OCI-LY3 (cell line): ENCODE data around the gene RAD51B.

ENCODE experiments used
- H2AFZ ChIP-seq: fragments of 200-600, 300-600 bp; shearing (Covaris generic); 2 replicates; pipeline ENCODE4 v1.6.0; 2014; ENCODE audit warnings: antibody characterized with exemption, low read depth, low read length
- H3K27ac ChIP-seq: fragments of 200-600, 300-600 bp; sonication (generic); 2 replicates; pipeline ENCODE4 v1.5.1; 2014; ENCODE audit warnings: mild to moderate bottlenecking, low read length, moderate library complexity, mixed read lengths
- H3K27me3 ChIP-seq: fragments of 200-600, 300-600 bp; sonication (generic); 2 replicates; pipeline ENCODE4 v1.6.1; 2014; ENCODE audit warnings: low read depth, low read length, mixed read lengths
- H3K36me3 ChIP-seq: fragments of 200-600, 300-600 bp; sonication (generic); replicated peaks from 2 replicates; pipeline ENCODE3; 2014; ENCODE audit warnings: low read depth, low read length, mixed read lengths
- H3K4me1 ChIP-seq: fragments of 300-600, 200-600 bp; sonication (generic); 2 replicates; pipeline ENCODE4 v1.6.1; 2014; ENCODE audit warnings: low read length, mixed read lengths
- H3K4me2 ChIP-seq: fragments of 200-600, 300-600 bp; sonication (generic); 2 replicates; pipeline ENCODE4 v1.6.1; 2014; ENCODE audit warnings: low read length, mixed read lengths
- H3K4me3 ChIP-seq: fragments of 300-600, 200-600 bp; sonication (generic); 2 replicates; pipeline ENCODE4 v1.5.1; 2014; ENCODE audit warnings: antibody characterized with exemption, mild to moderate bottlenecking, low read length, moderate library complexity
- H3K79me2 ChIP-seq: fragments of 300-600, 200-600 bp; shearing (Covaris generic); 2 replicates; pipeline ENCODE4 v1.6.1; 2014; ENCODE audit warnings: mild to moderate bottlenecking, low read length, mixed read lengths
- H3K9ac ChIP-seq: fragments of 300-600, 200-600 bp; shearing (Covaris generic); 2 replicates; pipeline ENCODE4 v1.6.0; 2014; ENCODE audit warnings: mild to moderate bottlenecking, low read length, moderate library complexity
- H3K9me3 ChIP-seq: fragments of 200-600, 300-600 bp; shearing (Covaris generic); 2 replicates; pipeline ENCODE4 v1.6.1; 2014; ENCODE audit warnings: low read length, mixed read lengths; ENCODE audit not compliant: insufficient read depth
- H4K20me1 ChIP-seq: fragments of 200-600, 300-600 bp; sonication (generic); 2 replicates; pipeline ENCODE4 v1.6.1; 2016; ENCODE audit warnings: low read length, mixed read lengths; ENCODE audit not compliant: insufficient read depth
- EZH2phosphoT487 ChIP-seq: fragments of 200-600 bp; shearing (Covaris generic); IDR thresholded peaks from 2 replicates; pipeline ENCODE4 v1.6.1; 2018; ENCODE audit warnings: antibody characterized with exemption, mixed run types, low read depth
- TF ChIP-seq, protein P1 (sequence below): fragments of 200-600, 300-600 bp; sonication (generic); IDR thresholded peaks from 2 replicates; pipeline ENCODE4 v1.5.1; 2014; ENCODE audit warnings: antibody characterized with exemption, low read length, low read depth

RAD51B gene

DNA sequence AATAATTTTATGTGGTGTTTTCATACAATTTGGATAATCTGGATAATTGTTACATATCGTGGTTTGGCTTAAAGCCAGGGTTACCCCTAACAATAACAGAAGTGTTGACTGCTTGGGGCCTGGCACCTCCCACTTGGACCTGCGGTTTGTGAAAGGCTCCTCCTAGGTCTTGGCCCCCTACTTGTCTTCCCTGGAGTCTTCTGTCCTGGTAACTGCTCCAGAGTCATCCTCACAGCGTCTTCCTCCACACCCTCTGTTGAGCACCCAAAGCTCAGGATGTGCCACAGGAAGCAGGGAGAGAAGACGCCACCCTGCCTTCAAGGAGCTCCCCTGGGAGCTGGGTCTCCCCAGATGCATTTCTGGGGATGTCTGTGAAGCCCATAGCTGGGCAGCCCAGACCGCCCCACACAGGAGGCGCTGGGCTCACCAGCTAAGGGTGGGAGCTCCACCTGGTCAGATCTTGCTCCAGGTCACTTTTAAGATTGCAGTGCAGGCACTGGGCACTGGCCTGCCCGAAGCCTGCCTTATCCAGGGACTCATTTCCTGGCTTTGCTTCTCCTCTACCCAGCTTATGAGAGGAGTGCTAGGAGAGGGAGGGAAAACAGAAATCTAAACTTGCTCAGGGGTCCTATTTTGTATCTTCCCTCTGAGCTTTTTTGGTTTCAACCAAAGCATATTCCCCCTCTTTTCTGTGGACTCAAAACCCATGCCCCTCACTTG, 875.1 kb downstream of the RAD51B start:
- H3K9me3 ChIP-seq, result no peaks in the 10 kb centered on the region
- no peak overlapping the region for H3K9ac ChIP-seq
- no peak overlapping the region for H3K4me3 ChIP-seq
- H2AFZ ChIP-seq, result no peak overlapping the region
- no peaks in the 10 kb centered on the region for H3K27me3 ChIP-seq
- H4K20me1 ChIP-seq, result no peaks in the 10 kb centered on the region
- H3K4me2 ChIP-seq, result no peak overlapping the region
- H3K27ac ChIP-seq, result no peak overlapping the region
- peaks cover 8% of the 10 kb centered on the region for H3K4me1 ChIP-seq
- H3K36me3 ChIP-seq, result no peaks in the 10 kb centered on the region
- no peaks in the 10 kb centered on the region for H3K79me2 ChIP-seq
- TF ChIP-seq, protein P1, sequence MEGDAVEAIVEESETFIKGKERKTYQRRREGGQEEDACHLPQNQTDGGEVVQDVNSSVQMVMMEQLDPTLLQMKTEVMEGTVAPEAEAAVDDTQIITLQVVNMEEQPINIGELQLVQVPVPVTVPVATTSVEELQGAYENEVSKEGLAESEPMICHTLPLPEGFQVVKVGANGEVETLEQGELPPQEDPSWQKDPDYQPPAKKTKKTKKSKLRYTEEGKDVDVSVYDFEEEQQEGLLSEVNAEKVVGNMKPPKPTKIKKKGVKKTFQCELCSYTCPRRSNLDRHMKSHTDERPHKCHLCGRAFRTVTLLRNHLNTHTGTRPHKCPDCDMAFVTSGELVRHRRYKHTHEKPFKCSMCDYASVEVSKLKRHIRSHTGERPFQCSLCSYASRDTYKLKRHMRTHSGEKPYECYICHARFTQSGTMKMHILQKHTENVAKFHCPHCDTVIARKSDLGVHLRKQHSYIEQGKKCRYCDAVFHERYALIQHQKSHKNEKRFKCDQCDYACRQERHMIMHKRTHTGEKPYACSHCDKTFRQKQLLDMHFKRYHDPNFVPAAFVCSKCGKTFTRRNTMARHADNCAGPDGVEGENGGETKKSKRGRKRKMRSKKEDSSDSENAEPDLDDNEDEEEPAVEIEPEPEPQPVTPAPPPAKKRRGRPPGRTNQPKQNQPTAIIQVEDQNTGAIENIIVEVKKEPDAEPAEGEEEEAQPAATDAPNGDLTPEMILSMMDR, result no peak
- no peak for TF ChIP-seq EZH2phosphoT487

DNA sequence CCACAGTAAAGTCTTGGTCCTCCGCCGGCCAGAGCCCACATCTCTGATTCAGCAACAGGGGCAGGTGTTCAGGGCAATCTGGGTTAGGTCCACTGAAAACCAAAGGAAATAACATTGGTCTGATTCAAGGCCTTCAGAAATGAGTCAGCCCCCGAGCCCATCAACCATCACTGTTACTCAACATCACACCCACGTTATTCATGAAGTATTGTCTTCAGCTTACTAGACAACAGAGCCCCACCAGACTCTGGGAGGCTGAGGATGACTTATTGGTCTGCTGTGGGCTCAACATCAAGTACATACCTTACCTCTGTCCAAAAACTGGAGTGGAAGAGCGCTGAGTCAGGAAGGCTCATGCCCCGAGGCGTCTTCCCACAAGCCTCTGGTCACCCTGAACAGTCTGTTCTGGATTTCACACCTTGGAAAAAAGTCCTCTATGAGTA, 875.8 kb downstream of the RAD51B start:
- H3K4me1 ChIP-seq, result peaks cover 8% of the 10 kb centered on the region

DNA sequence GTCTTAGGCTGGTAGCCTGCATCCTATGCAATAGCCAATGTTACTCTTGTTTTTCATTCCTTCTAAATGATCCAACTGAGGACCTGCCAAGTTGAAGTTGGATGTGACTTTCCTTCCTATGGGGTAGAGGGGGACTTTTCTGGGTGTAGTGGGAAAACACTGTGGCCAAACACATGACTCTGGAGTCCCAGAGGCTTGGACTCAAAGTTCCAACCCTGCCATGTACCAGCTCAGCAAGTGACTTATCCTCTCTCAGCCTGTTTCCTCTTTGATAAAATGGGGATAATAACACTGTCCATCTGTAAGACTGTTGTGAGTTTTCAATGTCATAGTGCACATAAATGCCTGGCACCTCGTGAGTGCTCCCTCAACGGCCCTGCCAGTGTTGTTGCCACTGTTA, 876.3 kb downstream of the RAD51B start:
- H3K27ac ChIP-seq, result no peak overlapping the region
- H3K4me3 ChIP-seq, result no peak overlapping the region
- peaks cover 8% of the 10 kb centered on the region for H3K4me1 ChIP-seq
- H3K27me3 ChIP-seq, result no peaks in the 10 kb centered on the region
- no peak overlapping the region for H2AFZ ChIP-seq
- no peak overlapping the region for H3K4me2 ChIP-seq
- no peak overlapping the region for H3K9ac ChIP-seq
- no peaks in the 10 kb centered on the region for H3K9me3 ChIP-seq
- TF ChIP-seq EZH2phosphoT487, result no peak
- TF ChIP-seq, protein P1, result no peak
- H3K36me3 ChIP-seq, result no peaks in the 10 kb centered on the region
- no peaks in the 10 kb centered on the region for H3K79me2 ChIP-seq
- no peaks in the 10 kb centered on the region for H4K20me1 ChIP-seq

More for the DNA sequence above, 875.8 kb downstream of the RAD51B start:
- Histone ChIP-seq H2AFZ (no peak overlapping the region), H3K4me3 (no peak overlapping the region), H3K9me3 (no peaks in the 10 kb centered on the region), H4K20me1 (no peaks in the 10 kb centered on the region), H3K79me2 (no peaks in the 10 kb centered on the region), H3K27me3 (no peaks in the 10 kb centered on the region), H3K9ac (no peak overlapping the region), H3K36me3 (no peaks in the 10 kb centered on the region), H3K27ac (no peak overlapping the region), H3K4me2 (no peak overlapping the region)
- TF ChIP-seq, protein P1, result no peak
- TF ChIP-seq EZH2phosphoT487, result no peak

DNA sequence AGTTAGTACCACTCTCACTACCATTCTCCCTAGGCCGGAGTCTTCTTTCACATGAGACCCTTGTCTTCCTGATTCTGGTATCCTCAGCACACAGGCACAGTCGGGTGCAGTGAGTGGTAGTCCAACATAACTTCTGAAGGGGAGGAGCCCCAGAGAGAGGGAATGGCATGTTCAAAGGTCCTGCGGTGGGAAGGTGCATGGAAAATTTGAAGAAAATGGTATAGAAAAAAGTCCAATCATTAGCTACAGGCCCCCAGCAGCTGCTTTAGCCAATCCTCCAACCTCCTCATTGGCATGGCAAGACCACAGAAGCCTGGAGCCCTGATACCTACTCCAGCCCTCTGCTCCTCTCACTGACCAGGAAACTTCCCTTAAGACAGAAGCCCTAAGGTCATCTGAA, 876.7 kb downstream of the RAD51B start:
- Histone ChIP-seq H3K27me3 (no peaks in the 10 kb centered on the region), H3K79me2 (no peaks in the 10 kb centered on the region), H3K4me1 (peaks cover 8% of the 10 kb centered on the region), H3K9me3 (no peaks in the 10 kb centered on the region), H3K4me3 (no peak overlapping the region), H3K36me3 (no peaks in the 10 kb centered on the region), H2AFZ (no peak overlapping the region), H3K4me2 (no peak overlapping the region), H3K27ac (no peak overlapping the region), H3K9ac (no peak overlapping the region), H4K20me1 (no peaks in the 10 kb centered on the region)
- TF ChIP-seq, protein P1, result no peak
- TF ChIP-seq EZH2phosphoT487, result no peak
